ENCODE results near the gene ETFA.

DNA sequence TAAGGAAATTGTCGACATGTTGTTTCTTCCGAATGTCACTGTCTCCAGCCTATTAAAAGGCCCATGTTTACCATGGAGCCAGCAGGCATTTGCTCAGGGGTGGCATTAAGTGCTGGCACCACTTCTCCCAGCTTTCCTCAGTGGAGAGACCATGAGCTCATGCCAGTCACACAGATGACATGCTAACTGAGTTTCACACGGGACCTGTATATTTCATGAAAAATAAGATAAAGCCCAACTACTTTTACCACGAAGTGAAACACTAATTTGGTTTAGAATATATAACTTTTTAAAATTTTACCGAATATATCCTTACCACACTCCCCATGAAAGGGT is 93.4 kb downstream of the ETFA start:
- TF ChIP-seq, protein P1, sequence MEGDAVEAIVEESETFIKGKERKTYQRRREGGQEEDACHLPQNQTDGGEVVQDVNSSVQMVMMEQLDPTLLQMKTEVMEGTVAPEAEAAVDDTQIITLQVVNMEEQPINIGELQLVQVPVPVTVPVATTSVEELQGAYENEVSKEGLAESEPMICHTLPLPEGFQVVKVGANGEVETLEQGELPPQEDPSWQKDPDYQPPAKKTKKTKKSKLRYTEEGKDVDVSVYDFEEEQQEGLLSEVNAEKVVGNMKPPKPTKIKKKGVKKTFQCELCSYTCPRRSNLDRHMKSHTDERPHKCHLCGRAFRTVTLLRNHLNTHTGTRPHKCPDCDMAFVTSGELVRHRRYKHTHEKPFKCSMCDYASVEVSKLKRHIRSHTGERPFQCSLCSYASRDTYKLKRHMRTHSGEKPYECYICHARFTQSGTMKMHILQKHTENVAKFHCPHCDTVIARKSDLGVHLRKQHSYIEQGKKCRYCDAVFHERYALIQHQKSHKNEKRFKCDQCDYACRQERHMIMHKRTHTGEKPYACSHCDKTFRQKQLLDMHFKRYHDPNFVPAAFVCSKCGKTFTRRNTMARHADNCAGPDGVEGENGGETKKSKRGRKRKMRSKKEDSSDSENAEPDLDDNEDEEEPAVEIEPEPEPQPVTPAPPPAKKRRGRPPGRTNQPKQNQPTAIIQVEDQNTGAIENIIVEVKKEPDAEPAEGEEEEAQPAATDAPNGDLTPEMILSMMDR (IDR thresholded peaks at IDR 0.05) = no peak
- TF ChIP-seq POLR2A (IDR thresholded peaks at IDR 0.05) = no peak

All from thyroid gland (tissue), 4 donors.